K562 (cell line): ENCODE data around the gene MTG1. TPM values are rescaled to one million over a fixed set of nuclear protein-coding genes. Genes with fewer than 3 reads are reported as not detected.

Source experiments
- ATAC-seq: fragments of 200-7000 bp; cut with Tn5 transposase; 3 replicates; pipeline ENCODE4 v1.9.1; 2020; ENCODE audit warnings: moderate library complexity
- BruUV-seq: library from RNA; stranded (reverse); fragments of 400-500 nt; replicated peaks from 2 replicates; lab custom pipeline; 2021; lab: Mats Ljungman, UMichigan
- CTCF ChIA-PET: fragments of 300-600 bp; formaldehyde crosslinking; extraction: SDS; loops from one replicate; lab custom pipeline; 2021; ENCODE audit warnings: low intra/inter-chr PET ratio; lab: Yijun Ruan, JAX
- POLR2A ChIA-PET: fragments of 300-600, 350-650 bp; sonication (Branson Sonifier 250); formaldehyde crosslinking; extraction: SDS; loops from one replicate; lab custom pipeline; 2021; ENCODE audit warnings: antibody characterized with exemption, inconsistent platforms; lab: Yijun Ruan, JAX
- DNase-seq, 4 experiments: peaks; one replicate each; pipeline versions ENCODE4 v3.0.0 to v3.0.0-alpha.2; 2011 to 2018; ENCODE audit warnings: low spot score in 3 of 4, mixed read lengths in 3 of 4; ENCODE audit errors: extremely low read depth in 1 of 4
- FAIRE-seq: peaks from 2 replicates; lab custom pipeline; 2011; peaks lifted over from hg19 to GRCh38; lab: Jason Lieb, UNC
- H2AFZ ChIP-seq: 2 replicates; pipeline ENCODE4 v1.6.0; 2011; ENCODE audit warnings: low read depth, low read length, control low read depth, inconsistent platforms
- H3K27ac ChIP-seq: fragments of 200-600 bp; 3 replicates; pipeline ENCODE4 v1.8.0; 2011; ENCODE audit warnings: low read depth, mild to moderate bottlenecking, control low read depth, inconsistent platforms, low read length, moderate library complexity, mixed read lengths; ENCODE audit errors: extremely low read depth
- H3K27me3 ChIP-seq, 2 experiments: fragments of 300-600 bp in 1 of 2; 2 replicates in 1 of 2; 3 replicates in 1 of 2; pipeline versions ENCODE4 v1.6.0 to v1.8.0; 2011; ENCODE audit warnings: inconsistent platforms in 2 of 2, low read length in 2 of 2, mild to moderate bottlenecking in 1 of 2, mixed read lengths in 1 of 2, moderate library complexity in 1 of 2; ENCODE audit not compliant: control insufficient read depth in 2 of 2, insufficient read depth in 2 of 2
- H3K36me3 ChIP-seq: fragments of 300-600 bp; 3 replicates; pipeline ENCODE4 v1.8.0; 2011; ENCODE audit warnings: mild to moderate bottlenecking, low read length, inconsistent platforms; ENCODE audit not compliant: control insufficient read depth, insufficient read depth
- H3K4me1 ChIP-seq, 2 experiments: fragments of 200-600 bp in 1 of 2; replicated peaks in 1 of 2; 2 replicates in 1 of 2; 3 replicates in 1 of 2; pipeline versions ENCODE4 v1.5.1 to v1.8.0; 2011; ENCODE audit warnings: inconsistent platforms in 2 of 2, low read length in 2 of 2, mild to moderate bottlenecking in 1 of 2, mixed read lengths in 1 of 2, moderate library complexity in 1 of 2; ENCODE audit not compliant: control insufficient read depth in 2 of 2, insufficient read depth in 2 of 2
- H3K4me2 ChIP-seq: 2 replicates; pipeline ENCODE4 v1.6.1; 2011; ENCODE audit warnings: low read length, control low read depth, inconsistent platforms, mixed read lengths; ENCODE audit not compliant: insufficient read depth
- H3K4me3 ChIP-seq: fragments of 200-600 bp; sonication (generic), shearing (Covaris generic); 2 replicates; pipeline ENCODE4 v1.5.1; 2016; ENCODE audit warnings: control low read depth, inconsistent platforms
- H3K79me2 ChIP-seq: fragments of 200-600 bp; 3 replicates; pipeline ENCODE4 v1.8.0; 2011; ENCODE audit warnings: low read length, inconsistent platforms; ENCODE audit not compliant: control insufficient read depth, insufficient read depth
- H3K9ac ChIP-seq, 2 experiments: 2 replicates each; pipeline versions ENCODE4 v1.6.0 to v1.6.1; 2011; ENCODE audit warnings: low read depth in 2 of 2, low read length in 2 of 2, control low read depth in 1 of 2, inconsistent platforms in 1 of 2, mild to moderate bottlenecking in 1 of 2, mixed read lengths in 1 of 2; ENCODE audit not compliant: insufficient read depth in 1 of 2
- H3K9me1 ChIP-seq: one replicate; pipeline ENCODE4 v1.6.0; 2011; ENCODE audit warnings: inconsistent platforms, mild to moderate bottlenecking, low read length, moderate library complexity; ENCODE audit not compliant: control insufficient read depth, insufficient read depth
- H3K9me3 ChIP-seq: replicated peaks from 2 replicates; pipeline ENCODE4 v1.5.1; 2011; ENCODE audit warnings: low read depth, low read length, inconsistent platforms; ENCODE audit not compliant: control insufficient read depth, insufficient read depth
- H4K20me1 ChIP-seq: replicated peaks from 2 replicates; pipeline ENCODE4 v1.6.1; 2011; ENCODE audit warnings: low read length, inconsistent platforms, mixed read lengths; ENCODE audit not compliant: control insufficient read depth, insufficient read depth
- CBX3 ChIP-seq, 2 experiments: IDR thresholded peaks; 1 replicate in 1 of 2; 2 replicates in 1 of 2; pipeline ENCODE4 v1.6.1; 2012; ENCODE audit warnings: inconsistent platforms in 2 of 2, low read length in 2 of 2, borderline replicate concordance in 1 of 2, control low read depth in 1 of 2
- CEBPB ChIP-seq: fragments of 450-650 bp; IDR thresholded peaks from 2 replicates; pipeline ENCODE4 v1.6.1; 2016; ENCODE audit warnings: missing genetic modification characterization, missing compliant biosample characterization
- MAFF ChIP-seq: IDR thresholded peaks from 2 replicates; pipeline ENCODE4 v1.6.1; 2012; ENCODE audit warnings: low read length, improper control_type of control experiment
- MXI1 ChIP-seq: IDR thresholded peaks from 2 replicates; pipeline ENCODE4 v1.6.1; 2011; ENCODE audit warnings: low read depth, mild to moderate bottlenecking, improper control_type of control experiment, low read length
- MYC ChIP-seq, 2 experiments: fragments of 250-450 bp in 1 of 2; sonication (Bioruptor Pico) in 1 of 2; IDR thresholded peaks; 2 replicates each; pipeline versions ENCODE4 v1.5.1 to v1.6.1; 2012 to 2021; ENCODE audit warnings: low read depth in 2 of 2, borderline replicate concordance in 1 of 2, improper control_type of control experiment in 1 of 2, low read length in 1 of 2, mild to moderate bottlenecking in 1 of 2, moderate library complexity in 1 of 2
- PHF8 ChIP-seq: fragments of 200-600 bp; sonication (generic); IDR thresholded peaks from 2 replicates; pipeline ENCODE4 v1.6.1; 2012; ENCODE audit warnings: mixed run types, mild to moderate bottlenecking, inconsistent platforms, low read length, moderate library complexity, borderline replicate concordance
- POLR2AphosphoS2 ChIP-seq: IDR thresholded peaks from 2 replicates; pipeline ENCODE4 v1.6.1; 2012; ENCODE audit warnings: low read length, improper control_type of control experiment
- ZNF12 ChIP-seq: sonication (generic); formaldehyde crosslinking; IDR thresholded peaks from 2 replicates; pipeline ENCODE4 v1.4.0; 2020; ENCODE audit warnings: mild to moderate bottlenecking, missing genetic modification reagents
- ZNF280A ChIP-seq: fragments of 450-650 bp; IDR thresholded peaks from 2 replicates; pipeline ENCODE4 v1.6.1; 2018; ENCODE audit warnings: mild to moderate bottlenecking, low read depth; ENCODE audit not compliant: partially characterized antibody
- ZNF77 ChIP-seq: fragments of 250-450 bp; sonication (Bioruptor Pico); IDR thresholded peaks from 2 replicates; pipeline ENCODE4 v1.5.0; 2020
- ZNF785 ChIP-seq: fragments of 250-450 bp; sonication (Bioruptor Pico); IDR thresholded peaks from 2 replicates; pipeline ENCODE4 v1.4.0; 2020; ENCODE audit warnings: mild to moderate bottlenecking
- WGBS: fragments of 100-300 bp; shearing (Covaris generic); methylation state at CpG from one replicate; pipeline ENCODE4 v1.1.6; 2016; ENCODE audit warnings: low coverage, mixed read lengths; ENCODE audit not compliant: insufficient coverage; ENCODE audit errors: missing lambda C conversion rate; 5-methylcytosine and 5-hydroxymethylcytosine counted together
- in situ Hi-C: fragments of 300-500 bp; cut with MboI; formaldehyde crosslinking; loops from 4 replicates; pipeline ENCODE4 v1.15.0; 2018; ENCODE audit warnings: inconsistent platforms, mixed read lengths
- intact Hi-C: fragments of 100-400 bp; cut with micrococcal nuclease; formaldehyde crosslinking; loops from 2 replicates; pipeline ENCODE4 v1.14.2; 2022
- polyA plus RNA-seq, 8 experiments: library from polyadenylated mRNA; depleted of rRNA in 4 of 8; stranded (reverse) in 5 of 8; unstranded in 3 of 8; fragments of >200 nt; fragmentation: Nextera tagmentation in 2 of 8; fragmentation: Illumina TruSeq in 1 of 8; extraction: Ambion mirVana in 2 of 8; extraction: Trizol in 1 of 8; gene quantifications; 2 replicates each; pipeline versions ENCODE4 v1.2.1 to v1.2.3, GENCODE V29; 2011 to 2014; ENCODE audit warnings: inconsistent platforms in 1 of 8, missing spikeins in 1 of 8
- total RNA-seq, 7 experiments: library from RNA; depleted of rRNA in 6 of 7; stranded (reverse); fragments of >200 nt in 6 of 7; fragmentation: Illumina TruSeq in 2 of 7; extraction: Trizol in 2 of 7; gene quantifications; 2 replicates each; pipeline versions ENCODE4 v1.2.1 to v1.2.3, GENCODE V29; 2011 to 2021; ENCODE audit warnings: low replicate concordance in 1 of 7

The MTG1 gene
- total and polyA plus RNA-seq, 9 of the 15 experiments (the other 6 are each of a cell fraction or from before 2014, with no cell fraction given): 2.8 to 28.2 (median 15.4) TPM

- H3K79me2 ChIP-seq: peaks cover 5% of the 10 kb centered on the region
- H4K20me1 ChIP-seq: no peaks in the 10 kb centered on the region
- no peak overlapping the region for H2AFZ ChIP-seq
- H3K9me3 ChIP-seq: no peaks in the 10 kb centered on the region
- peaks cover 12% of the 10 kb centered on the region; the same call in 1 of the 3 replicates for H3K36me3 ChIP-seq
- no peak overlapping the region; a peak in 1 of 4 replicates for H3K9ac ChIP-seq
- CTCF ChIA-PET: no interaction called here
- DNase-seq (peak in 1 of 4 experiments; percentile 32), ATAC-seq (peak; percentile 72), FAIRE-seq (no peak)
- H3K4me2 ChIP-seq: no peak overlapping the region
- intact Hi-C loops: no loop called here
- peaks cover 0 to 65% of the 10 kb centered on the region in 2 experiments; a peak in 3 of 5 replicates for H3K4me1 ChIP-seq
- in situ Hi-C loops: no loop called here
- BruUV-seq: no TSS peak
- H3K27me3 ChIP-seq: no peaks in the 10 kb centered on the region; a peak in 1 of 5 replicates
- no peak overlapping the region for H3K27ac ChIP-seq
- no peaks in the 10 kb centered on the region for H3K9me1 ChIP-seq
- H3K4me3 ChIP-seq: no peak overlapping the region
- WGBS: 46% methylated on average over 13 of the region's 24 CpGs
- POLR2A ChIA-PET: interaction anchor here (0.5 to 1.0 kb wide), 4 partner anchors 15 to 307 kb away, joined by 3 to 4 read pairs (median 3); partner anchors contain the start of gene CALY
- no peak for TF ChIP-seq ZNF280A
- 0 out of 2 replicates have a peak, but pooled peaks have one; percentile 16 for TF ChIP-seq MYC (IDR thresholded peaks at IDR 0.05; ENCODE audit: low read depth, low read length)
- TF ChIP-seq MYC (CRISPR knock-in tag; IDR thresholded peaks at IDR 0.05; ENCODE audit: borderline replicate concordance, low read depth): no peak
- no peak for TF ChIP-seq ZNF12 (CRISPR knock-in tag)
- no peak for TF ChIP-seq CEBPB (tag)
- TF ChIP-seq ZNF77 (CRISPR knock-in tag): no peak
- TF ChIP-seq PHF8: no peak
- TF ChIP-seq CBX3 (IDR thresholded peaks at IDR 0.05; ENCODE audit: borderline replicate concordance in 1 of 2, low read length in 2 of 2): no peak
- TF ChIP-seq MXI1: no peak
- TF ChIP-seq MAFF: no peak
- TF ChIP-seq ZNF785: no peak
- 0 out of 2 replicates have a peak, but pooled peaks have one; percentile 32 for TF ChIP-seq POLR2AphosphoS2
These were observed 42.3 kb upstream of the MTG1 start for GRCh38 chr10:133351408-133352318.
